ENCODE results near the gene MICU1. TPM values are rescaled to one million over a fixed set of nuclear protein-coding genes. Genes with fewer than 3 reads are reported as not detected.

MICU1 gene
- total RNA-seq, 1 donor from 2014 or later, result 48.0 TPM

DNA sequence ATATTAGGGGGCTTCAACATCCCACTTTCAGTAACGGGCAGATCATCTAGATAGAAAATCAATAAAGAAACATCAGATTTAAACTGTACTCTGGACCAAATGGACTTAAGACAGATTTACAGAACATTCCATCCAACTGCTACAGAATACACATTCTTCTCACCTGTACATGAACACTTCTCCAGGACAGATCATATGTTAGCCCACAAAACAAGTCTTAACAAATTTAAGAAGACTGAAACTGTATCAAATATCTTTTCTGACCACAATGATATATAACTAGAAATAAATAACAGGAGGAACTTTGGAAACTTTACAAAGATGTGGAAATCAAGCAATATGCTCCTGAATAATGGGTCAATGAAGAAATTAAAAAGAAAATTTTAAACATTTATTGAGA lies 86.7 kb downstream of the MICU1 start:
- no peak overlapping the region for H3K4me3 Mint-ChIP-seq (ENCODE audit: unreplicated experiment)
- no peak overlapping the region for H3K27ac Mint-ChIP-seq (ENCODE audit: unreplicated experiment)
- no peaks in the 10 kb centered on the region for H3K27me3 Mint-ChIP-seq (ENCODE audit: low read depth)
- no peaks in the 10 kb centered on the region for H3K4me1 Mint-ChIP-seq (ENCODE audit: low read depth)
- peaks cover 12% of the 10 kb centered on the region for H3K9me3 Mint-ChIP-seq (ENCODE audit: low read depth)
- H3K36me3 Mint-ChIP-seq (ENCODE audit: low read depth), result peaks cover 19% of the 10 kb centered on the region
- TF ChIP-seq, protein P1, sequence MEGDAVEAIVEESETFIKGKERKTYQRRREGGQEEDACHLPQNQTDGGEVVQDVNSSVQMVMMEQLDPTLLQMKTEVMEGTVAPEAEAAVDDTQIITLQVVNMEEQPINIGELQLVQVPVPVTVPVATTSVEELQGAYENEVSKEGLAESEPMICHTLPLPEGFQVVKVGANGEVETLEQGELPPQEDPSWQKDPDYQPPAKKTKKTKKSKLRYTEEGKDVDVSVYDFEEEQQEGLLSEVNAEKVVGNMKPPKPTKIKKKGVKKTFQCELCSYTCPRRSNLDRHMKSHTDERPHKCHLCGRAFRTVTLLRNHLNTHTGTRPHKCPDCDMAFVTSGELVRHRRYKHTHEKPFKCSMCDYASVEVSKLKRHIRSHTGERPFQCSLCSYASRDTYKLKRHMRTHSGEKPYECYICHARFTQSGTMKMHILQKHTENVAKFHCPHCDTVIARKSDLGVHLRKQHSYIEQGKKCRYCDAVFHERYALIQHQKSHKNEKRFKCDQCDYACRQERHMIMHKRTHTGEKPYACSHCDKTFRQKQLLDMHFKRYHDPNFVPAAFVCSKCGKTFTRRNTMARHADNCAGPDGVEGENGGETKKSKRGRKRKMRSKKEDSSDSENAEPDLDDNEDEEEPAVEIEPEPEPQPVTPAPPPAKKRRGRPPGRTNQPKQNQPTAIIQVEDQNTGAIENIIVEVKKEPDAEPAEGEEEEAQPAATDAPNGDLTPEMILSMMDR (IDR thresholded peaks at IDR 0.05), result no peak
- DNase-seq (ENCODE audit: low spot score), result no peak

DNA sequence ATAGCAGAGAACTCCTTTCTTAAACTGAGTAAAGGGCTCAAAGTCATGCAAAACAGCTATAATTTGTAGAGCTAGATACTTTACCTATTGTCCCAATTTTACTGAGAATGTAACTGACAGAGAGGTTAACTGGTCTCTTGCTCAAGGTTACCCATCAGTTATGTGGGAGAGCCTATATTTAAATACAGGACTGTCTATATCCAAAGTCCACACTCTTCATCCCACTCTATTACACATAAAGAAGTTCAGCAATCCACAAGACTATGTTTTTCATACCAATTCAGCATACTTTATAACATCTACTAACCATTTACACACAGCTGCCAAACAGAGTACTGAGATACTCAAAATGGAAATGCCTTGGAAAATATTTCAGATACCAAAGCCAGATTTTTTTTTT lies 100.2 kb downstream of the MICU1 start:
- Mint-ChIP-seq H3K27me3 (ENCODE audit: low read depth) (no peaks in the 10 kb centered on the region), H3K9me3 (ENCODE audit: low read depth) (no peaks in the 10 kb centered on the region), H3K36me3 (ENCODE audit: low read depth) (no peaks in the 10 kb centered on the region), H3K4me3 (ENCODE audit: unreplicated experiment) (no peak overlapping the region), H3K27ac (ENCODE audit: unreplicated experiment) (peak overlapping the region; percentile 93), H3K4me1 (ENCODE audit: low read depth) (peaks cover 27% of the 10 kb centered on the region)
- DNase-seq (ENCODE audit: low spot score), result no peak
- TF ChIP-seq, protein P1 (IDR thresholded peaks at IDR 0.05), result no peak

DNA sequence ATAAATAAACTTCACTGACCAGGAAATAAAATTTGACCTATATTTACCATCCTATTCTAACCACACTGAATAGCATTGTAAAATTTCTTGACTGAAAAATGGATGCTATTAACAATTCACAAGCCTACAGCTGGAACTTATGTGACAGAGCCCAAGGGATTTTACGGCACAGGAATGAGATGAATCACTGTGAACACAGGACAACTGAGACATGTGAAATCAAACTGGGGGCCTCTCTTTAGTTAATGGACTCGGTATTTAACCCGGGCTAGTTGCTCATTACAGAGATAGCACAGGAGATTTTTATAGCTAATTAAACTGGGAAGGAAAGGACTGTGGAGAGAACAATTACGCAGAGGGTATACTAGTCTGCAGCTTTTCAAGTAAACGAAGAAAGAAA lies 100.6 kb downstream of the MICU1 start:
- DNase-seq (ENCODE audit: low spot score), result no peak
- TF ChIP-seq, protein P1 (IDR thresholded peaks at IDR 0.05), result no peak
- Mint-ChIP-seq H3K27me3 (ENCODE audit: low read depth) (no peaks in the 10 kb centered on the region), H3K9me3 (ENCODE audit: low read depth) (no peaks in the 10 kb centered on the region), H3K4me1 (ENCODE audit: low read depth) (peaks cover 27% of the 10 kb centered on the region), H3K4me3 (ENCODE audit: unreplicated experiment) (peak overlapping the region; percentile 28), H3K36me3 (ENCODE audit: low read depth) (no peaks in the 10 kb centered on the region), H3K27ac (ENCODE audit: unreplicated experiment) (peak overlapping the region; percentile 93)

DNA sequence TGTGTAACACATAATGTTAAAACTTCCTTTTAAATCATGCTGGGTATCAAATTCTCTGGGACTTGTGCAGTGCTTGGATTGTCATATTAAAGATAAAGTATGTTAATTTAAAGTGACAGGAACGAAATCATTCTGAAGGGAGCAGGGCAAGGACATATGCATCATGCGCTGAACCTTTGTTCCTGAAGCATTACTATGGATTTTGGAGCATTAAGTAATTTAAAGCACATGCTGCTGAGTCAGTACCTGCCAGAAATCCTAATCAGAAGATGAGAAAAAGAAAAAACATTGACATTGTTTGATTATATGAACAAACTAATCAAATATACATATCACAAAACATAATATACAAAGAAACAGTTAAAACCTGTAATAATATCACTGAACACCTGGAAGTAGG lies 101.4 kb downstream of the MICU1 start:
- Mint-ChIP-seq H3K36me3 (ENCODE audit: low read depth) (no peaks in the 10 kb centered on the region), H3K4me1 (ENCODE audit: low read depth) (peaks cover 27% of the 10 kb centered on the region), H3K27ac (ENCODE audit: unreplicated experiment) (peak overlapping the region; percentile 17), H3K27me3 (ENCODE audit: low read depth) (no peaks in the 10 kb centered on the region), H3K9me3 (ENCODE audit: low read depth) (no peaks in the 10 kb centered on the region), H3K4me3 (ENCODE audit: unreplicated experiment) (no peak overlapping the region)
- TF ChIP-seq, protein P1 (IDR thresholded peaks at IDR 0.05), result no peak
- DNase-seq (ENCODE audit: low spot score), result no peak

- TF ChIP-seq, protein P1 (IDR thresholded peaks at IDR 0.05), result no peak
- Mint-ChIP-seq H3K36me3 (ENCODE audit: low read depth) (no peaks in the 10 kb centered on the region), H3K27ac (ENCODE audit: unreplicated experiment) (no peak overlapping the region), H3K27me3 (ENCODE audit: low read depth) (no peaks in the 10 kb centered on the region), H3K4me3 (ENCODE audit: unreplicated experiment) (no peak overlapping the region), H3K9me3 (ENCODE audit: low read depth) (no peaks in the 10 kb centered on the region), H3K4me1 (ENCODE audit: low read depth) (peaks cover 27% of the 10 kb centered on the region)
- DNase-seq (ENCODE audit: low spot score), result no peak
These were observed 101.9 kb downstream of the MICU1 start for GRCh38 chr10:72523932-72524396.
